Measurements from ENCODE around the gene GLI2.

DNA sequence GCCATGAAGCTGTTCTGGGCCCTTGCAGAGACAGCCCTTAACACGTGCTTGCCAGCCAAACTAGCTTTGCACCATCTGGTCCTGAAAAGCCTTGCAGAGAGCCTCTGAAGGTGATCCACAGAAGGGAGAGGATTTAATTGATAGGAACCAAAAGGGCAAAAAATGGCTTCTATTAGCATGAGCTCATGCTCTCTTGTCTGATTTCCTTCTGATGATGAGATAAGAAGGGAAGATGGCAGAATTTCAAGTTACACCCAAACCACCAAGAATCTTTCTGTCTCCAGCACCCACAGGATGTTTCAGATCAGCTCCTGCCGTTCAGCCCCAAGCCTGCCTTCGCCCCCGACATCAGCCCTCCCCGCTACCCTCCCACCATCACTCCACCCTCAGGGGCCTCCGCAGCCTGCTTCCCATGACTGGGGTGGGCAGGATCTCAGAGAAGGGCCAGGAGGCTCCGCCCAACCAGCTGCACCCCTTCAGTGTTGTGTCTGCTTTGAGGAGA lies 23.4 kb upstream of the GLI2 start:
- TF ChIP-seq, protein P1, sequence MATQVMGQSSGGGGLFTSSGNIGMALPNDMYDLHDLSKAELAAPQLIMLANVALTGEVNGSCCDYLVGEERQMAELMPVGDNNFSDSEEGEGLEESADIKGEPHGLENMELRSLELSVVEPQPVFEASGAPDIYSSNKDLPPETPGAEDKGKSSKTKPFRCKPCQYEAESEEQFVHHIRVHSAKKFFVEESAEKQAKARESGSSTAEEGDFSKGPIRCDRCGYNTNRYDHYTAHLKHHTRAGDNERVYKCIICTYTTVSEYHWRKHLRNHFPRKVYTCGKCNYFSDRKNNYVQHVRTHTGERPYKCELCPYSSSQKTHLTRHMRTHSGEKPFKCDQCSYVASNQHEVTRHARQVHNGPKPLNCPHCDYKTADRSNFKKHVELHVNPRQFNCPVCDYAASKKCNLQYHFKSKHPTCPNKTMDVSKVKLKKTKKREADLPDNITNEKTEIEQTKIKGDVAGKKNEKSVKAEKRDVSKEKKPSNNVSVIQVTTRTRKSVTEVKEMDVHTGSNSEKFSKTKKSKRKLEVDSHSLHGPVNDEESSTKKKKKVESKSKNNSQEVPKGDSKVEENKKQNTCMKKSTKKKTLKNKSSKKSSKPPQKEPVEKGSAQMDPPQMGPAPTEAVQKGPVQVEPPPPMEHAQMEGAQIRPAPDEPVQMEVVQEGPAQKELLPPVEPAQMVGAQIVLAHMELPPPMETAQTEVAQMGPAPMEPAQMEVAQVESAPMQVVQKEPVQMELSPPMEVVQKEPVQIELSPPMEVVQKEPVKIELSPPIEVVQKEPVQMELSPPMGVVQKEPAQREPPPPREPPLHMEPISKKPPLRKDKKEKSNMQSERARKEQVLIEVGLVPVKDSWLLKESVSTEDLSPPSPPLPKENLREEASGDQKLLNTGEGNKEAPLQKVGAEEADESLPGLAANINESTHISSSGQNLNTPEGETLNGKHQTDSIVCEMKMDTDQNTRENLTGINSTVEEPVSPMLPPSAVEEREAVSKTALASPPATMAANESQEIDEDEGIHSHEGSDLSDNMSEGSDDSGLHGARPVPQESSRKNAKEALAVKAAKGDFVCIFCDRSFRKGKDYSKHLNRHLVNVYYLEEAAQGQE (IDR thresholded peaks at IDR 0.05; ENCODE audit: low read depth), result no peak
- TF ChIP-seq, protein P2, sequence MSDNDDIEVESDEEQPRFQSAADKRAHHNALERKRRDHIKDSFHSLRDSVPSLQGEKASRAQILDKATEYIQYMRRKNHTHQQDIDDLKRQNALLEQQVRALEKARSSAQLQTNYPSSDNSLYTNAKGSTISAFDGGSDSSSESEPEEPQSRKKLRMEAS (IDR thresholded peaks at IDR 0.05), result no peak
- TF ChIP-seq FOXM1 (IDR thresholded peaks at IDR 0.05; ENCODE audit: borderline replicate concordance, low read depth) (no peak), TAF1 (IDR thresholded peaks at IDR 0.05; ENCODE audit: low read depth) (no peak), EP300 (IDR thresholded peaks at IDR 0.05; ENCODE audit: borderline replicate concordance) (no peak), YY1 (IDR thresholded peaks at IDR 0.05; ENCODE audit: low read depth) (no peak), RAD21 (IDR thresholded peaks at IDR 0.05; ENCODE audit: low read depth) (no peak), CEBPB (IDR thresholded peaks at IDR 0.05) (no peak), ZBTB7A (IDR thresholded peaks at IDR 0.05; ENCODE audit: low read depth) (no peak), CREB1 (IDR thresholded peaks at IDR 0.05; ENCODE audit: low read depth) (no peak), NFIC (IDR thresholded peaks at IDR 0.05) (no peak), EGR1 (IDR thresholded peaks at IDR 0.05) (no peak), TEAD4 (IDR thresholded peaks at IDR 0.05) (no peak)
- TF ChIP-seq, protein P3, sequence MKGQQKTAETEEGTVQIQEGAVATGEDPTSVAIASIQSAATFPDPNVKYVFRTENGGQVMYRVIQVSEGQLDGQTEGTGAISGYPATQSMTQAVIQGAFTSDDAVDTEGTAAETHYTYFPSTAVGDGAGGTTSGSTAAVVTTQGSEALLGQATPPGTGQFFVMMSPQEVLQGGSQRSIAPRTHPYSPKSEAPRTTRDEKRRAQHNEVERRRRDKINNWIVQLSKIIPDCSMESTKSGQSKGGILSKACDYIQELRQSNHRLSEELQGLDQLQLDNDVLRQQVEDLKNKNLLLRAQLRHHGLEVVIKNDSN (IDR thresholded peaks at IDR 0.05), result no peak
